B cell (primary cell): ENCODE measurements around the gene CMIP. TPM values are rescaled to one million over a fixed set of nuclear protein-coding genes. Genes with fewer than 3 reads are reported as not detected.

Experiments used
- ATAC-seq: fragments of 200-7000 bp; cut with Tn5 transposase; one replicate; pipeline ENCODE4 v1.10.0; 2021; ENCODE audit warnings: low read depth, mild to moderate bottlenecking, moderate number of reproducible peaks, moderate library complexity
- CTCF ChIA-PET: fragments of 350-600 bp; sonication (Branson Sonifier 250); formaldehyde crosslinking; loops from one replicate; lab custom pipeline; 2021; ENCODE audit warnings: antibody characterized with exemption, inconsistent platforms; lab: Charles Lee
- POLR2A ChIA-PET: fragments of 350-600 bp; sonication (Branson Sonifier 250); formaldehyde crosslinking; loops from one replicate; lab custom pipeline; 2021; ENCODE audit warnings: antibody characterized with exemption; lab: Charles Lee
- DNase-seq: peaks from one replicate; pipeline ENCODE4 v3.0.0; 2013
- H2AFZ ChIP-seq: 2 replicates; pipeline ENCODE4 v1.6.1; 2012; ENCODE audit warnings: mild to moderate bottlenecking, low read depth, low read length; ENCODE audit not compliant: insufficient read depth, poor library complexity, severe bottlenecking
- H3K27ac ChIP-seq, 2 donors: 1 replicate in 1 of 2; 2 replicates in 1 of 2; pipeline ENCODE4 v1.5.1; 2012 to 2013; ENCODE audit warnings: low read length in 2 of 2, mild to moderate bottlenecking in 2 of 2, moderate library complexity in 1 of 2
- H3K27me3 ChIP-seq, 4 experiments: fragments of 200-600 bp in 1 of 4; sonication (generic) in 1 of 4; replicated peaks in 1 of 4; 1 replicate in 2 of 4; 2 replicates in 2 of 4; pipeline versions ENCODE4 v1.6.1 to v1.7.0; 2013 to 2016; ENCODE audit warnings: low read length in 3 of 4, mild to moderate bottlenecking in 2 of 4, mixed read lengths in 1 of 4, moderate library complexity in 1 of 4; ENCODE audit not compliant: insufficient read depth in 4 of 4, control insufficient read depth in 3 of 4; ENCODE audit errors: control extremely low read depth in 1 of 4
- H3K36me3 ChIP-seq, 2 experiments: replicated peaks in 1 of 2; 1 replicate in 1 of 2; 2 replicates in 1 of 2; pipeline versions ENCODE4 v1.6.1 to v1.7.1; 2013; ENCODE audit warnings: low read length in 1 of 2; ENCODE audit not compliant: insufficient read depth in 2 of 2, control insufficient read depth in 1 of 2; ENCODE audit errors: control extremely low read depth in 1 of 2, extremely low read depth in 1 of 2
- H3K4me1 ChIP-seq, 2 donors: fragments of 200-600 bp in 1 of 2; sonication (generic) in 1 of 2; 1 replicate in 1 of 2; 2 replicates in 1 of 2; pipeline versions ENCODE4 v1.5.1 to v1.6.1; 2013 to 2017; ENCODE audit warnings: low read length in 2 of 2; ENCODE audit not compliant: control insufficient read depth in 2 of 2, insufficient read depth in 2 of 2
- H3K4me2 ChIP-seq: replicated peaks from 2 replicates; pipeline ENCODE3; 2012; ENCODE audit warnings: mild to moderate bottlenecking, low read depth, low read length; ENCODE audit not compliant: poor library complexity, severe bottlenecking
- H3K4me3 ChIP-seq, 5 experiments: fragments of 200-600 bp in 1 of 5; sonication (generic) in 1 of 5; 1 replicate in 3 of 5; 2 replicates in 2 of 5; pipeline versions ENCODE4 v1.5.1 to v1.7.0; 2011 to 2016; ENCODE audit warnings: low read length in 4 of 5, mild to moderate bottlenecking in 4 of 5, low read depth in 2 of 5, control low read depth in 1 of 5, moderate library complexity in 1 of 5; ENCODE audit not compliant: insufficient read depth in 1 of 5; ENCODE audit errors: control extremely low read depth in 1 of 5, extremely low read depth in 1 of 5
- H3K79me2 ChIP-seq: fragments of 200-600 bp; sonication (generic); one replicate; pipeline ENCODE4 v1.6.0; 2016; ENCODE audit warnings: low read length; ENCODE audit not compliant: control insufficient read depth, insufficient read depth
- H3K9ac ChIP-seq: fragments of 200-600 bp; sonication (generic); 2 replicates; pipeline ENCODE4 v1.6.1; 2017; ENCODE audit warnings: mild to moderate bottlenecking, low read length, moderate library complexity
- H3K9me3 ChIP-seq, 3 donors: one replicate each; pipeline versions ENCODE4 v1.6.1 to v1.7.1; 2013; ENCODE audit warnings: low read length in 2 of 3; ENCODE audit not compliant: control insufficient read depth in 2 of 3, insufficient read depth in 1 of 3; ENCODE audit errors: control extremely low read depth in 1 of 3
- H4K20me1 ChIP-seq: 2 replicates; pipeline ENCODE4 v1.6.0; 2012; ENCODE audit warnings: mild to moderate bottlenecking, low read length; ENCODE audit not compliant: insufficient read depth, control insufficient read depth, poor library complexity, severe bottlenecking
- H3K27ac Mint-ChIP-seq: one replicate; pipeline ENCODE4 v1.8.0; 2021; ENCODE audit warnings: mixed read lengths
- H3K27me3 Mint-ChIP-seq: one replicate; pipeline ENCODE4 v1.8.0; 2021; ENCODE audit warnings: mixed read lengths
- H3K4me1 Mint-ChIP-seq: one replicate; pipeline ENCODE4 v1.8.0; 2021; ENCODE audit warnings: mixed read lengths
- H3K4me3 Mint-ChIP-seq: one replicate; pipeline ENCODE4 v1.8.0; 2021; ENCODE audit warnings: mixed read lengths
- H3K9me3 Mint-ChIP-seq: one replicate; pipeline ENCODE4 v1.8.0; 2022; ENCODE audit warnings: mixed read lengths; ENCODE audit not compliant: insufficient read depth
- CTCF ChIP-seq: fragments of 200-600 bp; IDR thresholded peaks from one replicate; pipeline ENCODE4 v1.8.0; 2022; ENCODE audit warnings: antibody characterized with exemption, mild to moderate bottlenecking
- EZH2 ChIP-seq: IDR thresholded peaks from 2 replicates; pipeline ENCODE4 v1.6.1; 2012; ENCODE audit warnings: borderline replicate concordance, low read depth, mild to moderate bottlenecking, moderate library complexity, low read length; ENCODE audit not compliant: insufficient read depth, poor library complexity, severe bottlenecking
- WGBS: methylation state at CpG from one replicate; pipeline ENCODE4 v1.1.5; 2013; ENCODE audit warnings: missing lambda C conversion rate; ENCODE audit not compliant: insufficient coverage; 5-methylcytosine and 5-hydroxymethylcytosine counted together
- intact Hi-C: fragments of 100-400 bp; cut with micrococcal nuclease; formaldehyde crosslinking; loops from one replicate; pipeline ENCODE4 v1.10.0; 2022
- polyA plus RNA-seq: library from polyadenylated mRNA; depleted of rRNA; stranded (reverse); fragments of >200 nt; gene quantifications from 2 replicates; pipeline ENCODE4 v1.2.3, GENCODE V29; 2012
- total RNA-seq, 2 donors: library from RNA; stranded (reverse); fragments of 120-200 nt in 1 of 2; gene quantifications; 1 replicate in 1 of 2; 2 replicates in 1 of 2; pipeline versions ENCODE4 v1.2.3 to v1.2.4, GENCODE V29; 2013 to 2022

CMIP gene
- total and polyA plus RNA-seq, 2 donors (not counting 1 experiment from before 2014, with no cell fraction given), result 27.1 to 155 TPM

GRCh38 chr16:81601008-81601428 lies 156.4 kb downstream of the CMIP start:
- ChIA-PET POLR2A (no interaction called here), CTCF (interaction anchor here (1.5 kb wide), 1 partner anchor 10 kb away, joined by 4 read pairs; no protein-coding TSS in a partner anchor)
- Histone ChIP-seq H3K79me2 (peaks cover 88% of the 10 kb centered on the region), H3K4me3 (no peak overlapping the region), H4K20me1 (peaks cover 94% of the 10 kb centered on the region), H3K27ac (no peak overlapping the region), H3K9me3 (no peaks in the 10 kb centered on the region), H2AFZ (no peak overlapping the region), H3K4me1 (no peaks in the 10 kb centered on the region), H3K9ac (no peak overlapping the region), H3K36me3 (peaks cover 0 to 9% of the 10 kb centered on the region in 2 experiments), H3K27me3 (no peaks in the 10 kb centered on the region), H3K4me2 (no peak overlapping the region)
- Mint-ChIP-seq H3K27me3 (no peaks in the 10 kb centered on the region), H3K9me3 (no peaks in the 10 kb centered on the region), H3K27ac (no peak overlapping the region), H3K4me3 (no peak overlapping the region), H3K4me1 (peaks cover 17% of the 10 kb centered on the region)
- intact Hi-C loops, result no loop called here
- 89% methylated on average over 9 of the region's 9 CpGs for WGBS
- DNase-seq (no peak), ATAC-seq (no peak)
- TF ChIP-seq CTCF (no peak), EZH2 (no peak)

- Histone ChIP-seq H3K9me3 (no peaks in the 10 kb centered on the region), H3K4me3 (no peak overlapping the region), H2AFZ (no peak overlapping the region), H3K27me3 (no peaks in the 10 kb centered on the region), H3K4me1 (no peaks in the 10 kb centered on the region), H3K9ac (no peak overlapping the region), H3K4me2 (no peak overlapping the region), H4K20me1 (peaks cover 96% of the 10 kb centered on the region), H3K79me2 (peaks cover 84% of the 10 kb centered on the region), H3K27ac (no peak overlapping the region), H3K36me3 (peaks cover 0 to 6% of the 10 kb centered on the region in 2 experiments)
- Mint-ChIP-seq H3K4me1 (peaks cover 20% of the 10 kb centered on the region), H3K27me3 (no peaks in the 10 kb centered on the region), H3K4me3 (no peak overlapping the region), H3K27ac (no peak overlapping the region), H3K9me3 (no peaks in the 10 kb centered on the region)
- DNase-seq, result no peak
- CTCF ChIA-PET, result interaction anchor here (1.5 kb wide), 1 partner anchor 11 kb away, joined by 4 read pairs; no protein-coding TSS in a partner anchor
- TF ChIP-seq CTCF, result no peak
- no peak for TF ChIP-seq EZH2
- POLR2A ChIA-PET, result interaction anchor here (0.5 kb wide), 1 partner anchor 216 kb away, joined by 5 read pairs; no protein-coding TSS in a partner anchor
- WGBS, result 93% methylated on average over 12 of the region's 16 CpGs
- ATAC-seq, result no peak
- intact Hi-C loops, result no loop called here
These were observed 157.1 kb downstream of the CMIP start for GRCh38 chr16:81601601-81602255.
